Measurements from ENCODE around the gene SH2D3C. TPM values are rescaled to one million over a fixed set of nuclear protein-coding genes. Genes with fewer than 3 reads are reported as not detected.

Gene SH2D3C
- total and polyA plus RNA-seq, 10 of the 15 experiments (the other 5 are each of a cell fraction or from before 2014, with no cell fraction given): 1.2 to 23.5 (median 16.2) TPM

GRCh38 chr9:127776924-127777289 is 1.6 kb downstream of the SH2D3C start (continued):
- TF ChIP-seq IRF5 (IDR thresholded peaks at IDR 0.05; ENCODE audit: borderline replicate concordance) (no peak), EED (IDR thresholded peaks at IDR 0.05; ENCODE audit: low read depth) (no peak; the same call in 1 of the 2 replicates), TAF1 (IDR thresholded peaks at IDR 0.05; ENCODE audit: borderline replicate concordance, low read depth, low read length) (no peak), CHD2 (IDR thresholded peaks at IDR 0.05; ENCODE audit: borderline replicate concordance, low read depth, low read length) (no peak), NR2F1 (conservative IDR thresholded peaks at IDR 0.05) (0 out of 2 replicates have a peak, but pooled peaks have one; percentile 5), SIX5 (IDR thresholded peaks at IDR 0.05; ENCODE audit: low read depth, low read length, severe bottlenecking) (peak; percentile 49), STAT1 (conservative IDR thresholded peaks at IDR 0.05) (peak; percentile 68; the same call in 1 of the 2 replicates)

GRCh38 chr9:127776195-127776923 is 2.1 kb downstream of the SH2D3C start:
- H2AFZ ChIP-seq (ENCODE audit: control insufficient read depth, low read depth, low read length): peak overlapping the region; percentile 56; the same call in 1 of the 2 replicates
- H3K4me3 ChIP-seq: peak overlapping the region; percentile 100
- H3K4me1 ChIP-seq (ENCODE audit: control insufficient read depth, insufficient read depth, low read length): peaks cover 25% of the 10 kb centered on the region
- no peaks in the 10 kb centered on the region for H4K20me1 ChIP-seq (ENCODE audit: control insufficient read depth, insufficient read depth)
- peak overlapping the region; percentile 76 for H3K27ac ChIP-seq (ENCODE audit: control insufficient read depth, insufficient read depth)
- ChIA-PET SMC1A (ENCODE audit: uncharacterized antibody, unreplicated experiment) (interaction anchor here (0.8 to 2.1 kb wide), 5 partner anchors 9 to 141 kb away, joined by 3 to 9 read pairs (median 3); partner anchors contain the start of genes FPGS, ST6GALNAC4 and TOR2A), POLR2A (interaction anchor here (0.8 to 1.6 kb wide), 9 partner anchors 9 to 141 kb away, joined by 3 to 14 read pairs (median 6); partner anchors contain the start of genes CDK9, FPGS and ST6GALNAC4), RAD21 (ENCODE audit: unreplicated experiment) (interaction anchor here (0.5 to 2.3 kb wide), 8 partner anchors 9 to 187 kb away, joined by 3 to 14 read pairs (median 4); partner anchors contain the start of genes CDK9, ST6GALNAC4 and TOR2A), CTCF (interaction anchor here (0.6 to 1.6 kb wide), 10 partner anchors 8 to 145 kb away, joined by 3 to 10 read pairs (median 3); partner anchors contain the start of gene TOR2A)
- 0% methylated on average over 15 of the region's 15 CpGs for WGBS (ENCODE audit: insufficient coverage, insufficient replicate concordance, low lambda C conversion rate, missing lambda C conversion rate)
- TSS peak; percentile 95 for BruUV-seq (replicated peaks)
- ATAC-seq (peak; percentile 57), FAIRE-seq (peak; percentile 44), DNase-seq (ENCODE audit: low read depth, low spot score) (no peak)
- H3K36me3 ChIP-seq (ENCODE audit: control insufficient read depth in 2 of 2, insufficient read depth in 2 of 2, low read length in 1 of 2): peaks cover 0 to 7% of the 10 kb centered on the region in 2 experiments; a peak in 1 of 4 replicates
- no peaks in the 10 kb centered on the region for H3K9me3 ChIP-seq (replicated peaks; ENCODE audit: control insufficient read depth, insufficient read depth, low read length)
- peak overlapping the region; percentile 64 for H3K9ac ChIP-seq (ENCODE audit: control insufficient read depth, insufficient read depth, low read length)
- peaks cover 36% of the 10 kb centered on the region for H3K79me2 ChIP-seq (ENCODE audit: control insufficient read depth, insufficient read depth, low read length)
- in situ Hi-C loops (cut with MboI) (no loop called here), intact Hi-C loops (cut with micrococcal nuclease; ENCODE audit: unreplicated experiment) (loop anchor here (2.0 kb wide), 1 partner anchor 42 kb away; the partner anchor contains the start of gene TOR2A)
- H3K27me3 ChIP-seq (replicated peaks in 1 of 2; ENCODE audit: control insufficient read depth in 2 of 2, insufficient read depth in 2 of 2, low read length in 1 of 2): no peaks in the 10 kb centered on the region
- peak overlapping the region; percentile 75 for H3K4me2 ChIP-seq (ENCODE audit: control insufficient read depth, insufficient read depth)
- TF ChIP-seq ZBTB11 (CRISPR knock-in tag; IDR thresholded peaks at IDR 0.05): no peak
- TF ChIP-seq CHD1 (IDR thresholded peaks at IDR 0.05; ENCODE audit: low read depth, low read length): peak; percentile 96
- TF ChIP-seq ZNF622 (IDR thresholded peaks at IDR 0.05): no peak
- peak; percentile 65 for TF ChIP-seq YY1 (IDR thresholded peaks at IDR 0.05; ENCODE audit: low read depth, low read length)
- TF ChIP-seq IRF5 (IDR thresholded peaks at IDR 0.05; ENCODE audit: borderline replicate concordance): no peak
- TF ChIP-seq YBX1 (IDR thresholded peaks at IDR 0.05): no peak
- no peak for TF ChIP-seq CBX3 (IDR thresholded peaks at IDR 0.05; ENCODE audit: borderline replicate concordance, low read depth)
- TF ChIP-seq NBN (IDR thresholded peaks at IDR 0.05): peak; percentile 37; the same call in 1 of the 2 replicates
- no peak for TF ChIP-seq CBX5 (IDR thresholded peaks at IDR 0.05; ENCODE audit: low read depth)

All from GM12878 (cell line).